Uterus (tissue), 4 donors: ENCODE results near the gene MYO16. TPM values are rescaled to one million over a fixed set of nuclear protein-coding genes. Genes with fewer than 3 reads are reported as not detected.

Source experiments
- DNase-seq, 2 donors: peaks; one replicate each; pipeline ENCODE4 v3.0.0-alpha.2; 2019 to 2020
- H3K27ac ChIP-seq, 2 donors: fragments of 200-600 bp; sonication (generic); 1 replicate in 1 of 2; 2 replicates in 1 of 2; pipeline ENCODE4 v1.5.1; 2016 to 2018
- H3K27me3 ChIP-seq, 2 donors: fragments of 200-600 bp; sonication (generic); one replicate each; pipeline ENCODE4 v1.5.1; 2018 to 2019; ENCODE audit warnings: control low read depth in 1 of 2
- H3K36me3 ChIP-seq, 2 donors: fragments of 200-600 bp; sonication (generic); one replicate each; pipeline ENCODE4 v1.5.1; 2019; ENCODE audit warnings: control low read depth in 1 of 2
- H3K4me1 ChIP-seq, 2 donors: fragments of 200-600 bp; sonication (generic); one replicate each; pipeline ENCODE4 v1.5.1; 2018 to 2019; ENCODE audit warnings: control low read depth in 1 of 2
- H3K4me3 ChIP-seq, 2 donors: fragments of 200-600 bp; sonication (generic); 1 replicate in 1 of 2; 2 replicates in 1 of 2; pipeline ENCODE4 v1.5.1; 2018 to 2019; ENCODE audit warnings: mild to moderate bottlenecking in 1 of 2
- H3K9me3 ChIP-seq, 2 donors: fragments of 200-600 bp; sonication (generic); one replicate each; pipeline ENCODE4 v1.5.1; 2019; ENCODE audit warnings: control low read depth in 1 of 2
- CTCF ChIP-seq, 4 experiments: fragments of 200-600 bp in 2 of 4; fragments of 450-650 bp in 2 of 4; sonication (generic) in 2 of 4; IDR thresholded peaks; one replicate each; pipeline ENCODE4 v1.5.1; 2016 to 2019; ENCODE audit warnings: antibody characterized with exemption in 4 of 4, mild to moderate bottlenecking in 2 of 4, moderate library complexity in 1 of 4
- POLR2A ChIP-seq, 2 donors: fragments of 450-650 bp; IDR thresholded peaks; one replicate each; pipeline ENCODE4 v1.6.1; 2016; ENCODE audit warnings: antibody characterized with exemption in 2 of 2, mild to moderate bottlenecking in 1 of 2, moderate library complexity in 1 of 2
- intact Hi-C: fragments of 100-400 bp; cut with DNase I; formaldehyde crosslinking; loops from one replicate; pipeline ENCODE4 v1.15.1; 2023; ENCODE audit warnings: low total_unique reads
- total RNA-seq, 4 donors: library from RNA; depleted of rRNA in 3 of 4; stranded (reverse); fragments of >200 nt in 3 of 4; gene quantifications; one replicate each; pipeline versions ENCODE4 v1.1.0 to v1.2.4, GENCODE V29; 2014 to 2023
- donor health status: DM: yes; HTN: yes; CAD: no.

Gene MYO16
- total RNA-seq, 4 donors from 2014 or later, result 0.35 to 0.88 TPM; not detected in 2

DNA sequence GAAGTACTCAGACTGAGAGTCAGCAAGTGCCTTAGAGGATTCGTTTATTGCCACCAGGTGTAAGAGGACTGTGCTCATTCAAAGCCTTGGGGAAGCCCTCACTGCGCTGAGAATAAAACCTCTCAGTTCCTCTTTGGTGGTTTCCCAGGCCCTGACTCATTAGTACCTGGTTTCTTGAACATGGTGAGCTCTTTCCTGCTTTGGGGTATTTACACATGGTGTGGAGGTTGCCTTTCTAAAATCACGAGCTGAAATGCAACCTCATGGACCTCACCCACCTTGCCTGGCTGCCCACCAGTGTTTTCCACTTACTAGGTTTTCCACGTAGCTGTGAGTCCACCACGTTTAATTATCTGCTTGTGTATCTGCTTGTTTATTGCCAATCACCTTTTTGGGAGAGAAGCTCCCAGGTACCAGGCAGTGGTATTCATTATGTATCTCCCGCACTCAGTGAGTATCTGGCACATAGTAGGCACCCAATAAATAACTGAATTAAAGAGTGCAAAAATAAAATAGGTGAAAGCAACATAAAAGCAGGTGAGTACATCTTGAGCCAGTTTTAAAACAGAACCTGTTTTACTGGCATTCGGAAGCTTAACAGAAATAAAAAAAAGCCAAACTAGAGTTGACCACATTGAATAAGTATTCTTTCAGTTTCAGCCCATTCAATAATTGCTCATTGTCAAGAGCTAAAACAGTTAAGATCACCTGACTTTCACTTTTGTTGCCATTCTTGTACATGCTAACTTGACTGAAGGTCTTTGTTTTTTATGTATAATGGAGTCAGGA is 533.0 kb downstream of the MYO16 start:
- intact Hi-C loops, result no loop called here
- no peaks in the 10 kb centered on the region for H3K9me3 ChIP-seq

DNA sequence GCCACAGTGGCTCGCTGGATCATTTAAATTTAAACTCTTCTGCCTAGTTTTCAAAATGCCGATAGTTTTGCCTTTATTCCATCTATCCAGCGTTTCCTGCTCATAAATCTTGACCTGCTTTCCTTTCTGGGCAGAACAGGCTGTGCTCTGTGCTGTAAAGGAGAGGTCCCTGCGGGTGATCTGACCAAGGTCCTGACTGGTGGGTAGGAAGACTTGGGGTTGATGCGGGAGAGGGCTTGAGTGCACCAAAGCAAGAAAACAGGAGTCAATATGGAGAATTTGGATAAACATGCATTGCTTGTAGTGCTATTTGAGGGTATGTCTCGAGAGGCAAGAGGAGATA is 533.6 kb downstream of the MYO16 start:
- H3K27me3 ChIP-seq, result no peaks in the 10 kb centered on the region
- no peak overlapping the region for H3K27ac ChIP-seq
- no peak for DNase-seq
- no peaks in the 10 kb centered on the region for H3K4me1 ChIP-seq
- no peak overlapping the region for H3K4me3 ChIP-seq
- no peaks in the 10 kb centered on the region for H3K36me3 ChIP-seq
- no peak for TF ChIP-seq CTCF (IDR thresholded peaks at IDR 0.05)
- TF ChIP-seq POLR2A (IDR thresholded peaks at IDR 0.05), result no peak
- intact Hi-C loops, result no loop called here
- H3K9me3 ChIP-seq, result no peaks in the 10 kb centered on the region

More for the DNA sequence above, 533.0 kb downstream of the MYO16 start:
- H3K27ac ChIP-seq, result no peak overlapping the region
- no peaks in the 10 kb centered on the region for H3K36me3 ChIP-seq
- H3K27me3 ChIP-seq, result no peaks in the 10 kb centered on the region
- no peaks in the 10 kb centered on the region for H3K4me1 ChIP-seq
- no peak for DNase-seq
- no peak for TF ChIP-seq CTCF (IDR thresholded peaks at IDR 0.05)
- TF ChIP-seq POLR2A (IDR thresholded peaks at IDR 0.05), result no peak
- H3K4me3 ChIP-seq, result no peak overlapping the region

- TF ChIP-seq CTCF (IDR thresholded peaks at IDR 0.05) (no peak), POLR2A (IDR thresholded peaks at IDR 0.05) (no peak)
- intact Hi-C loops, result no loop called here
Observed at GRCh38 chr13:109165417-109165904, 536.0 kb downstream of the MYO16 start.

DNA sequence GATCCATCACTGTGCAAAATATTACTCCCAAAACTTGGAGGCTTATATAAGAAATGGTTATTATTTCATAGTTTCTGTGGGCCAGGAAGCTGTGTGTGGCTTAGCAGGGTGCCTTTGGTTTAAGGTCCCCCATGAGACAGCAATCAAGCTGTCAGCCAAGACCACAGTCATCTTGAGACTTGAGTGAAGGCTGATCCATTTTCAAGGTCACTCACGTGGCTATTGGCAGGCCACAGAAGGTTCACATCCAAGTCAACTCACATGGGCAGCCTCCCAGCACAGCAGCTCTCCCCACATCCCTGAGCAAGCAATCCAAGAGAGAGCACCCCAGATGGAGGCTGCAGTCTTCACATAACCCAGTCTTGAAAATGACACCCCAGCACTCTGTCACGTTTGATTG is 537.4 kb downstream of the MYO16 start:
- intact Hi-C loops, result no loop called here
- TF ChIP-seq POLR2A (IDR thresholded peaks at IDR 0.05) (no peak), CTCF (IDR thresholded peaks at IDR 0.05) (no peak)
- DNase-seq, result no peak

More at GRCh38 chr13:109165417-109165904, 536.0 kb downstream of the MYO16 start:
- DNase-seq, result no peak
- Histone ChIP-seq H3K27ac (no peak overlapping the region), H3K9me3 (no peaks in the 10 kb centered on the region), H3K4me1 (no peaks in the 10 kb centered on the region), H3K4me3 (no peak overlapping the region), H3K36me3 (no peaks in the 10 kb centered on the region), H3K27me3 (no peaks in the 10 kb centered on the region)

GRCh38 chr13:109172136-109172535 is 542.7 kb downstream of the MYO16 start:
- no peaks in the 10 kb centered on the region for H3K9me3 ChIP-seq
- intact Hi-C loops, result no loop called here
- TF ChIP-seq POLR2A (IDR thresholded peaks at IDR 0.05) (no peak), CTCF (IDR thresholded peaks at IDR 0.05) (no peak)
- no peaks in the 10 kb centered on the region for H3K36me3 ChIP-seq
- H3K27ac ChIP-seq, result no peak overlapping the region
- DNase-seq, result no peak
- no peaks in the 10 kb centered on the region for H3K4me1 ChIP-seq
- H3K27me3 ChIP-seq, result no peaks in the 10 kb centered on the region
- H3K4me3 ChIP-seq, result no peak overlapping the region

More for the DNA sequence above, 537.4 kb downstream of the MYO16 start:
- Histone ChIP-seq H3K4me1 (no peaks in the 10 kb centered on the region), H3K27ac (no peak overlapping the region), H3K4me3 (no peak overlapping the region), H3K9me3 (no peaks in the 10 kb centered on the region), H3K36me3 (no peaks in the 10 kb centered on the region), H3K27me3 (no peaks in the 10 kb centered on the region)
